Measurements from ENCODE around the gene ECM2.
A peak's percentile ranks its signal among the peaks of the same experiment; 100 is the strongest.

ECM2 gene

GRCh38 chr9:92474587-92474986 is 61.2 kb downstream of the ECM2 start:
- DNase-seq (ENCODE audit: low read depth): no peak
- TF ChIP-seq, protein P1, sequence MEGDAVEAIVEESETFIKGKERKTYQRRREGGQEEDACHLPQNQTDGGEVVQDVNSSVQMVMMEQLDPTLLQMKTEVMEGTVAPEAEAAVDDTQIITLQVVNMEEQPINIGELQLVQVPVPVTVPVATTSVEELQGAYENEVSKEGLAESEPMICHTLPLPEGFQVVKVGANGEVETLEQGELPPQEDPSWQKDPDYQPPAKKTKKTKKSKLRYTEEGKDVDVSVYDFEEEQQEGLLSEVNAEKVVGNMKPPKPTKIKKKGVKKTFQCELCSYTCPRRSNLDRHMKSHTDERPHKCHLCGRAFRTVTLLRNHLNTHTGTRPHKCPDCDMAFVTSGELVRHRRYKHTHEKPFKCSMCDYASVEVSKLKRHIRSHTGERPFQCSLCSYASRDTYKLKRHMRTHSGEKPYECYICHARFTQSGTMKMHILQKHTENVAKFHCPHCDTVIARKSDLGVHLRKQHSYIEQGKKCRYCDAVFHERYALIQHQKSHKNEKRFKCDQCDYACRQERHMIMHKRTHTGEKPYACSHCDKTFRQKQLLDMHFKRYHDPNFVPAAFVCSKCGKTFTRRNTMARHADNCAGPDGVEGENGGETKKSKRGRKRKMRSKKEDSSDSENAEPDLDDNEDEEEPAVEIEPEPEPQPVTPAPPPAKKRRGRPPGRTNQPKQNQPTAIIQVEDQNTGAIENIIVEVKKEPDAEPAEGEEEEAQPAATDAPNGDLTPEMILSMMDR (IDR thresholded peaks at IDR 0.05; ENCODE audit: insufficient read depth, low read depth, low read length, missing control alignments): no peak
- H3K4me3 ChIP-seq (ENCODE audit: low read length): no peak overlapping the region

- DNase-seq (ENCODE audit: low read depth): peak; percentile 82
- no peak overlapping the region for H3K4me3 ChIP-seq (ENCODE audit: low read length)
- TF ChIP-seq, protein P1 (IDR thresholded peaks at IDR 0.05; ENCODE audit: insufficient read depth, low read depth, low read length, missing control alignments): no peak
These were observed 67.6 kb downstream of the ECM2 start for GRCh38 chr9:92468206-92468605.

GRCh38 chr9:92467511-92467910 is 68.3 kb downstream of the ECM2 start:
- H3K4me3 ChIP-seq (ENCODE audit: low read length): no peak overlapping the region
- TF ChIP-seq, protein P1 (IDR thresholded peaks at IDR 0.05; ENCODE audit: insufficient read depth, low read depth, low read length, missing control alignments): no peak
- peak; percentile 68 for DNase-seq (ENCODE audit: low read depth)

DNA sequence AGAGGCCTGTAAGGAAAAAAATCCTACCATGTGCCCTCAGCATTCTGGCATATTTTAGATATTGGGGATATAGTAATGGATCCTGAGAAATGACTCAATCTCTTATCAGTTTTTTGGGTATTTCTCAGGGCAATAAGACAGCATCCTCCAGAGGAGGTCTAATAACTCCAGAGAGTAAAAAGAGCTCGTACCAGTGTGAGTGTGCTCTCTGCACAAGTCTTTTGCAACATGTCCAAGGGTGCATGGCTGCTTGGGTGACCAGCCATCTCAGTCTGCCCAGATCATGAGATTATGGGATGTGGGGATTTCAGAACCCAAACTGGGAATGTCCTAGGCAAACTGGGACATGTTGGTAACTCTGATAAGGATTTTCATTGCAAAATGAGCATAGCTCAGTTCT is 68.7 kb downstream of the ECM2 start:
- no peak overlapping the region for H3K4me3 ChIP-seq (ENCODE audit: low read length)
- DNase-seq (ENCODE audit: low read depth): peak; percentile 18
- TF ChIP-seq, protein P1 (IDR thresholded peaks at IDR 0.05; ENCODE audit: insufficient read depth, low read depth, low read length, missing control alignments): no peak

DNA sequence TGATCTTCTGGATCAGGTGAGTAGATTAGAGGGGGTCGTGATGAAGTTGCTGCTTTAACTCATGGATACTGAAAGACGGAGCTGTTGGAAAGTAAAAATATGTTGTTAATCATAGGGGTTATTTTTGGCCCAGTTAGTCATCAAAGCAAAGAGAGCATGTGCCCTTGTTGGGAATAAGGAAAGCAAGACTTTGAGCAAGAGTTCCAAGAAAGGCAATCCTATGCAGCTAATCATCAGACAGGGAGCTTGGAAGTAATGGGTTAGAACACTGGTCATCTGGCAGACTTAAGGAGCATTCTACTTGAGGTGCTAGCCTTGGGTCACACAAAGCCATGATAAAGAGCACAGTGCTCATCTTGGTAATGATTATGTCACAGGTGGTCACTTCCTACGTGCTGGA is 71.8 kb downstream of the ECM2 start:
- H3K4me3 ChIP-seq (ENCODE audit: low read length): no peak overlapping the region
- TF ChIP-seq, protein P1 (IDR thresholded peaks at IDR 0.05; ENCODE audit: insufficient read depth, low read depth, low read length, missing control alignments): no peak
- peak; percentile 85 for DNase-seq (ENCODE audit: low read depth)

DNA sequence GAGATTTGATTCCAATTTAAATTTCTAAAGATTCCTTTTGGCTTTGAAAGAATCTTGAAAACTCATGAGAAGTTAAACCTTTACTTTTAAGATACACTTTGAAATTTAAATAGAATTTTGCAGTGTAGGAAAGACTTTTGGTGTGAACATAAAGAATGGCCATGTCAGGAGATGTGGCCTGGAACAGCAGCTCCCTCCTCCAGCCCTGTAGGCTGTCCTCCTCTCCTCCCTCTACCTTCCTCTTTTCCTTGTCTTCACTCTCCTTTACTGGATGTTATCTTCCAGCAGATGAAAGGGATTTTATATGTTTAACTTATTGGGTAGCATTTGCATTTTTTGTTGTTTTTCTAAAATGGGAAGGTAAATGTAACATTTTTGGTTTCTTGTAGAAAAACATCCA is 72.4 kb downstream of the ECM2 start:
- no peak overlapping the region for H3K4me3 ChIP-seq (ENCODE audit: low read length)
- TF ChIP-seq, protein P1 (IDR thresholded peaks at IDR 0.05; ENCODE audit: insufficient read depth, low read depth, low read length, missing control alignments): no peak
- DNase-seq (ENCODE audit: low read depth): no peak

GRCh38 chr9:92457576-92457975 is 78.2 kb downstream of the ECM2 start:
- TF ChIP-seq, protein P1 (IDR thresholded peaks at IDR 0.05; ENCODE audit: insufficient read depth, low read depth, low read length, missing control alignments): no peak
- DNase-seq (ENCODE audit: low read depth): no peak

More at GRCh38 chr9:92457576-92457975, 78.2 kb downstream of the ECM2 start:
- no peak overlapping the region for H3K4me3 ChIP-seq (ENCODE audit: low read length)
